NCI-H2081 treated with DMSO at 0.1 percent for 48 hours (cell line): ENCODE data around the gene SRGN.
"Not testable (repeated sequence)": the region's sequence is repeated elsewhere in the genome, so short reads cannot be mapped to it uniquely, and the experiment has no call there.

Experiments used
- DNase-seq: peaks from one replicate; lab custom pipeline; 2025; lab: John Stamatoyannopoulos, UW

SRGN gene

DNA sequence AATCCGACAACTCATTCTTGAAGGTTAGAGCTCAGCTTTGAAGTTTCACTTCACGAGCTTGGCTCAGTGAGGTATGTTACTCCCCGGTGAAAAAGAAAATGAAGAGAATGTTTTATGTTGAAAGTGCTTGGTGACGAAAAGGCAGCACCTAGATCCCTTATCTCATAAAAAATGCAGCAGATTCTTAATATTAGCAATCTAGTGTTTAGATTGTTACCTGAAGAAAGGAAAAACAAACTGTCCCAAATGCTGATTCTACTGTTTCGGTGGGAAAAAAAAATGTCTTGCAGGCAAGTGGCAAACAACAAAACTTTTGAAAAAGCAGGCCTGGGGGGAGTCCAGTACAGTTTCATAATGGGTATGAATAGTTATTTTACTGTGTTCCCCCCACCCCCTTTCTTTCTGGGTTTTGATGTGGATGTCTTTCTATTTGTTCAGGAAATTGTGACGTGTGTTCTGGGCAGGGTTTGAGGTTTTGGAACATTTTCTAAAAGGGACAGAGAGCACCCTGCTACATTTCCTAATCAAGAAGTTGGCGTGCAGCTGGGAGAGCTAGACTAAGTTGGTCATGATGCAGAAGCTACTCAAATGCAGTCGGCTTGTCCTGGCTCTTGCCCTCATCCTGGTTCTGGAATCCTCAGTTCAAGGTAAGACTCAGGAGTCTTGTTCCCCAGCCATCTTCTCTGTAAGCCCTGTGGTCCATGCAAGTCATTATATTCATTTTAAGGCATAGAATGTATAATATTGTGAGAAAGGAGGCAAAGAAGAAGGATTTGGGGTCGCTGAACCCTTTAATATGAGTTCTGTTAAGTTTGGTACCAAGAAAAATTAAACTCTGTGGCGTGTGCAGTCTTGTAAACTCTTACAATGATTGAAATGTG lies at the start of gene SRGN:
Gene SRGN (plus strand): TSS at position 514 of the 881 bp plus-strand sequence. CDS start 55 bp downstream, at position 569.
- DNase-seq, result no peak

- not testable (repeated sequence) for DNase-seq
These were observed 47.0 kb upstream of the SRGN start for GRCh38 chr10:69040904-69041303.

GRCh38 chr10:69042417-69042816 lies 45.5 kb upstream of the SRGN start:
- DNase-seq, result no peak

- DNase-seq, result no peak
These were observed 45.1 kb upstream of the SRGN start for GRCh38 chr10:69042838-69043237.

DNA sequence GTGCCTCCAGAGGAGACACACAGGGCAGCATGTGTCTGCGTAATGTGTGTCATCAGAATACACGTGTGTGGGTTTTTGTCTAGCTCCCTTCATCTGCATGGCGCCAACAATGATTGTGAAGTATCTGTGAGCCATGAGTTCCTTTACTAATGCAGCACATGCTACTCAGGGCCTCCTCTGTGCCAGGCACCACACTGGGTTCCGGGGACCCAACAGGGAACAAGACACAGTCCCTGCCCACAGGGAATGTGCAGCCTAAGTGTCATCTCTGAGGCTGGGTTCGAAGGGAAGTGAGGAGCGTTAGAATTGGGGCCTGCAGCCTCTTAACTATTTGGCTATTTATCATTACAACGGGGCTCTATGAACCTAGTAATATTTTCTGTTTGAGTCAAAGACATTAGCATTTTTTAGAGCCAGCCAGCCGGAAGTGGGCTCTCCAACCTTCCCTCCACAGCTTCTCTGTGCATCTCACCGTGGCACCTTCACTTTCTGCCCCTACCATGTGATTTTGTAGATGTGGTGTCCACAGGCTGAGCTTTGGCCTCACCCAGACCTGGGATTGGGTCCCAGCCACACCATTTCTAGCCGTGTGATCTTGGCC lies 43.9 kb upstream of the SRGN start:
- DNase-seq, result no peak

DNA sequence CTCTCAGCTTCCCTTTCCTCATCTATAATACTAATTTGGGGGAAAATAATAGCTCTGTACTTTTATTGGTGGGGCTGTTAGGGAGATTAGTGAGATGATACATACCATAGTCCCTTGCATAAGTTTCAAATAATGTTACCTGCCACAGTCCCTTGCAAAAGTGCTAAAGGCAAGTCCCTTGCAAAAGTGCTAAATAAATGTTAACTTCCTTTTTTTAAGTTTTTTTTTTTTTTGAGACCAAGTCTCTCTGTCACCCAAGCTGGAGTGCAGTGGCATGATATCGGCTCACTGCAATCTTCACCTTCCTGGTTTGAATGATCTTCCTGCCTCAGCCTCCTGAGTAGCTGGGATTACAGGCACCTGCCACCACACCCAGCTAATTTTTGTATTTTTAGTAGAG lies 43.4 kb upstream of the SRGN start:
- no peak for DNase-seq

DNA sequence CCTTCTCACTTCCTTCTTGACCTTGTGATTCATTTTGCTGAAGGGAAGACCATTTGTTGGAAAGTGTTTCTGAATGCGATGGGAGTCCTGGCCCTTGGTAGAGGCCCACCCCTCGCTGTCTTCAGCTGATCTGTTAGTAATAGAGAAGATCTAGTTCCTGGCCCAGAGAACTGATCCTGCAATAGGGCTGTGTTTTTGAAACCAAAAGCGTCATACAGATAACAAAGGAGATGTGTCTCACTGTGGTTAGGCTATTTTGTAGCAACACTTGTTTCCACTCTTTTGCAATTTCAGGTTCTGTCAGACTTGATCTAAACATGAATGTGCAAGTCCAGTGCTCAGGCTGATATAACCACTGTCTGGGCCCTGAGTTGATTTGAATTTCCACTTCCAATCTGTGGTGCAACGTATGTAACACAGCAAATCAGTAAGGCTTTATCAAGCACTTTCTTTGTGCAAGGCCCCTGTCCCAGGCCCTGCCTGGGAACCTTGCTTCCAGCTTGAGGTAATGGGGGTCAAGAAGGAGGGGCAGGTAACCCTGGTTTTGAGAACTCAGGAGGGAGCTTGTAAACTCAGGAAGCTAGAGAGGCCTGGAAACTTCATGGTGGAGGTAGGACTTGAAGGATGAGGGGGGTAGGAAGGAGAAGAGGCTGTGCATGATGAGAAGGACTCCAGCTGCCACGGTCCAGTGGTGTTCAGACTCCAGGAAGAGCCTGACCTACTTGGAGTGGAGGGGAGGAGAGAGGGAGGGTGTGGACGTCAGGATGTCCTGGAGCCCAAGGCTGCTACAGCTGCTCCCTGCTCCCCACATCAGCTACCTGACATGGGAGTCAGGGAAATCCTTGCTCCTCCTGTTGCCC lies 42.2 kb upstream of the SRGN start:
- no peak for DNase-seq

DNA sequence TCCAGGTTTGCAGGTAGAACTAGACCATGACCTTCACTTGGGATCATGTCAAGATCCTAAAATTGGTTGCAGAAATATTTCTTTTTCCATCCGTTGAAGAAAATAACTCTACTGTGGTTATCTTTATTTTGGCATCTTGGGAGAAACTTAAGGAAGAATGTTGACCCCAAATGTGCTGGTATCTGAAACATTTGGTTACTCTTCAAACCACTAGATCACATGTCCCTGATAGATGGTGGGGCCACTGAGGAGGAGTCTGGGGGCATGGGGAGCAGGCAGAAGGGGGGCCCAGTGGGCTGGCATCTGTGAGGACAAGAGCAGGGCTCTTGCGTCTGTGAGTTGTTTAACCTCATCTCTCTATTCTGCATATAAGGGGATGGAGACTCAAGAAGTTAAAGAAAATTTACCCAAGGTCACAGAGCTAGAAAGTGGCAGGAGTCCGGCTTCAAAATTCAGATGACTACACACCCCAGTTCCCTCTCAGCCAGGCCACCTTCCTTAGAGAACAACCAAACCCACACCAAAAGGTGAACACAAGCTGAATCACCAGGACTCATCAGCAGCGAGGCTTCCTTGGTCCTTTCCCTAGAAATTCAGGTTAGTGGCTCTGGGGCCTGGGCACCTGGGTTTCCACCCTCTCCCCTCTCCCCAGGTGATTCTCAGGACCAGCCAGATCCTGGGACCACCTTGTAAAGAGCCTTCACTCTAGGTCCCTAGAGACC lies 40.6 kb upstream of the SRGN start:
- DNase-seq, result no peak

- DNase-seq, result no peak
These were observed 39.8 kb upstream of the SRGN start for GRCh38 chr10:69048103-69048502.

- DNase-seq, result no peak
These were observed 38.3 kb upstream of the SRGN start for GRCh38 chr10:69049566-69049961.

DNA sequence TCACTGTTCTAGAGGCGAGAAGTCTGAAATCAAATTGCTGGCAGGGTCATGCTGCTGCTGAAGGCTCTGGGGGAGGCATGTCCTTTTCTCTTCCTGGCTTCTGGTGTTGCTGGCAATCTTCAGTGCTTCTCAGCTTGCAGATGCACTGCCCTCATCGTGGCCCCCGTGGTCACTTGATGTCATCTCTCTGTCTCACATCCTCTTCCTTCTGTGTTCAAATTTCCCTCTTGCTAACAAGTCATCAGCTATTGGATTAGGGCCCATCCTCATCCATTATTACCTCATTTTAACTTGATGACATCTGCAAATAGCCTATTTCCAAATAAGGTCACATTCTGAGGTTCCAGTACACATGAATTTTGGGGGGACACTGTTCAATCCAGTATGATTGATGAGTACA lies 36.6 kb upstream of the SRGN start:
- DNase-seq, result no peak

- DNase-seq, result no peak
These were observed 36.0 kb upstream of the SRGN start for GRCh38 chr10:69051710-69052487.

- DNase-seq, result no peak
These were observed 35.2 kb upstream of the SRGN start for GRCh38 chr10:69052736-69053135.

DNA sequence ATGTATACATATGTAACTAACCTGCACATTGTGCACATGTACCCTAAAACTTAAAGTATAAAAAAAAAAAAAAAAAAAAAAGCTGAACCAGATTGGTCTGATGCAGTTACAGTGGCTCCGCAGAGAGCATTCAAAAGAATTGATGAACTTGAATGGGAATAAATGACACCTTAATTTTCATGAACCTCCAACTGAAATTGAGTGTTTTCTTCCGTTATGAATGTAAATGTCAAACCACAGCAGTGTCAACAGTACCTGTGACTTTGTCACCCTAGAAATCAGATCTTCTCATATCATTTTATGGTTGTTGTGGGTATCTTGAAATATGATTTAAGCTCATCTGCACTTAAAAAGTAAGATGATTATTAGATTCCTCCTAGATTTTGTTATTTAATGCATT lies 32.7 kb upstream of the SRGN start:
- DNase-seq, result no peak

DNA sequence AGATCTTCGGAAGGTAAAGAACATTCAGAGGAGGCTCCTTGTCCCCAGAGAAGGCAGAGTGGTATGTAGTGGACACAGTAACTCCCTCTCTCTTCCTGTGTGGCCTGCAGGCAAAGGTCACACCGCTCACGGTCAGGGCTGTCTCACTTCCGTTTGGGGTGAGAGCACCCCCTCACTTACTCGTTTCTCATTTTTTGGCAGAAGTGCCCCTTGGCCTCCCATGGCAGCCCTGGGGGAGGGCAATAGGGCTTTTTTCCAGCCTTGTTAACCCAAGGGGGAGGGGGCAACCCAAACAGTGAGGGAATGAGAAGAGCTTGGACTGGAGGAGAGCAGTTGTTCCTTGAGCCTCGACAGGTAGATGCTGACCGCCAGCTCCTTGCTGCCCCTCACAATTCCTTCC lies 31.8 kb upstream of the SRGN start:
- no peak for DNase-seq

DNA sequence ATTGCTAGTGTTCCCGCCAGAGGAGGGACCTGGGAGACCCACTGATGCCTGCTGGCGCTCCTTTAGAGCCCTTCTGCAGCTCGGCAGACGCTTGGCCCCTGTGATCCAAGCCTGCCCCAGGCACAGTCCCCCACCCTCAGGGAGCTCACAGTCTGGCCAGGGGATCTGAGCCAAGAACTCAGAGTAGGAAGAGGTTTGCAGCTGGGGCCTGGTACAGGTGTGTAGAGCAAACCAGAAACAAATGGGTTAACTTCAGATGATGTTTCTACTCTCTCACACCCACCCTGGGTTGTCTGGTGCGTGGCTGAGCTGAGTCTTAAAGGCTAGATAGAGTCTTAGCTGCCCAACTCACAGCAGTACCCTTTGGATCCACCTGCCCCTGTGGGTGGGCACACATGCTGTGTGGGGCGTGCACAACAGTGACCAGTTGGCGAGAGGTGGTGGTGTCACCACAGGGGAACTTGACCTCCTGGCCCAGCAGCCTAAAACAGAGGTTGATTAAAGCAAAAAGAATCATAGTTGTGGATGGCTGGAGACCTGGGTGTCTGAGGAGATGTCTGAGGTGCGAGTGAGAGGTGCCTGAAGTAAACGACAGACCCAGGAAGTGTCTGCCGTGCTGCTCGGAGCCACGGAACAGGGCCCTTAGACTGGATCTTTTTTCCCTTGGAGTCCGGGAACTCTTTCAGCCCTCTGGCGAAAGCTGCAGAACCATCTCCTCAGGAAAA lies 31.2 kb upstream of the SRGN start:
- DNase-seq, result no peak

- DNase-seq, result no peak
These were observed 30.5 kb upstream of the SRGN start for GRCh38 chr10:69057261-69057950.

DNA sequence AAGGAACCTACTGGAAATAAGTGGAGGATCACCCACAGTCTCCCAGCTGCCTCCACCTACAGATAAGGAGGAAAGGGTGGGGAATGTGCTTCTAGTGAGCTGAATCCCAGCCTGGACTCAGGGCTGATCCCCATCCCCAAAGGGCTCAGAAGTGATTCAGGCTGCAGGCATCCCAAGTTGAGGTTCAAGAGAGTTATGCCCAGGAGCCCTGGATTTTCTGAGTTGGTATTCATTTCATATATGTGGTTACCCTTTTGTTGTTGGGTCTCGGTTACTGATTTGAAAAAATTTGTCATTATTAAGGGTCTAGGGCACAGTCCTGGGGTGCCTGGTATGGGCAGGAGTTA lies 30.0 kb upstream of the SRGN start:
- DNase-seq, result no peak

DNA sequence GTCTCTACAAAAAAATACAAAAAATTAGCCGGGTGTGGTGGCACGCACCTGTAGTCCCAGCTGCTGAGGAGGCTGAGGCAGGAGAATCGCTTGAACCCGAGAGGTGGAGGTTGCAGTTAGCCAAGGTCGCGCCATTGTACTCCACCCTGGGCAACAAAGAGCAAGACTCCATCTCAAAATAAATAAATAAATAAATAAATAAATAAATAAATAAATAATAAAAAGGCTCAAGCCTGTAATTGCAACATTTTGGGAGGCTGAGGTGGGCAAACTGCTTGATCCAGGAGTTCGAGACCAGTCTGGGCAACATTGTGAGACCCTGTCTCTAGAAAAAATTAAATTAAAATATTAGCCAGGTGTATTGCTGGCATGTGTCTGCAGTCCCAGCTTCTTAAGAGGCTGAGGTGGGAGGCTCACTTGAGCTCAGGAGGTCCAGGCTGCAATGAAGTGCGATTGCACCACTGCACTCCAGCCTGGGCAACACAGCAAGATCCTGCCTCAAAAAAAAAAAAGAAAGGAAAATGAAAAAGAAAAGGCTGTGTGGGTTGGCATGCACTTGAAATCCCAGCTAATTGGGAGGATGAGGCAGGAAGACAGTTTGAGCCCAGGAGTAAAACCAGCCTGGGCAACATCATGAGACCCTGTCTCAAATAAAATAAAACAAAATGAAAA lies 27.6 kb upstream of the SRGN start:
- no peak for DNase-seq
